Ishikawa (cell line): ENCODE data around the gene ANKRD44.

Source experiments
- CEBPB ChIP-seq: IDR thresholded peaks from 2 replicates; pipeline ENCODE4 v1.6.1; 2012
- CREB1 ChIP-seq: IDR thresholded peaks from 2 replicates; pipeline ENCODE4 v1.6.1; 2012; ENCODE audit warnings: low read depth
- EGR1 ChIP-seq: IDR thresholded peaks from 2 replicates; pipeline ENCODE4 v1.6.1; 2012
- EP300 ChIP-seq: IDR thresholded peaks from 2 replicates; pipeline ENCODE4 v1.6.1; 2012; ENCODE audit warnings: borderline replicate concordance
- FOXM1 ChIP-seq: IDR thresholded peaks from 2 replicates; pipeline ENCODE4 v1.6.1; 2012; ENCODE audit warnings: low read depth, borderline replicate concordance
- NFIC ChIP-seq: IDR thresholded peaks from 2 replicates; pipeline ENCODE4 v1.6.1; 2012
- RAD21 ChIP-seq: IDR thresholded peaks from 2 replicates; pipeline ENCODE4 v1.6.1; 2012; ENCODE audit warnings: low read depth
- TAF1 ChIP-seq: IDR thresholded peaks from 2 replicates; pipeline ENCODE4 v1.6.1; 2012; ENCODE audit warnings: low read depth, mild to moderate bottlenecking
- TCF12 ChIP-seq: IDR thresholded peaks from 2 replicates; pipeline ENCODE4 v1.6.1; 2012; ENCODE audit warnings: low read depth
- TEAD4 ChIP-seq: IDR thresholded peaks from 2 replicates; pipeline ENCODE4 v1.6.1; 2012
- YY1 ChIP-seq: IDR thresholded peaks from 2 replicates; pipeline ENCODE4 v1.6.1; 2012; ENCODE audit warnings: low read depth
- ZBTB7A ChIP-seq: IDR thresholded peaks from 2 replicates; pipeline ENCODE4 v1.6.1; 2012; ENCODE audit warnings: low read depth
- TF ChIP-seq, protein P1 (sequence below): IDR thresholded peaks from 2 replicates; pipeline ENCODE4 v1.6.1; 2012; ENCODE audit warnings: low read depth, mild to moderate bottlenecking
- TF ChIP-seq, protein P2 (sequence below): IDR thresholded peaks from 2 replicates; pipeline ENCODE4 v1.6.1; 2012
- TF ChIP-seq, protein P3 (sequence below): IDR thresholded peaks from 2 replicates; pipeline ENCODE4 v1.6.1; 2012

The ANKRD44 gene

DNA sequence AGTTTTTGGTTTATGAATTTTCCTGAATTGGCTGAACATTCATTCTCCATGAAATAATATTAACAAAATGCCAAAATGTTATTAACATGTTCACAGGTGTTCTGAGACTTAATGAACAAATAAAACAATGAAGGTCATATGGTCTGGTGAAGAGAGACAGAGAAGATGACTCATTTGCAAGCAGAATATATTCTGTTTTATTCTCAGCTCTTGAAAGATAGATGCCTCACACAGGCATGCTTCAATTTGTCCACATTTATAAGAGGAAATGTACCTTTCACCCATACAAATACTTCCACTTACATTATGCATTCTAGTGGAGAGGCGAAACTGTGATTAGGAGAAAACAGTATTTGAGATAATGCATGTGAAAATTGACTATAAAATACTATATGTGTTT, 308.7 kb downstream of the ANKRD44 start:
- TF ChIP-seq, protein P1, sequence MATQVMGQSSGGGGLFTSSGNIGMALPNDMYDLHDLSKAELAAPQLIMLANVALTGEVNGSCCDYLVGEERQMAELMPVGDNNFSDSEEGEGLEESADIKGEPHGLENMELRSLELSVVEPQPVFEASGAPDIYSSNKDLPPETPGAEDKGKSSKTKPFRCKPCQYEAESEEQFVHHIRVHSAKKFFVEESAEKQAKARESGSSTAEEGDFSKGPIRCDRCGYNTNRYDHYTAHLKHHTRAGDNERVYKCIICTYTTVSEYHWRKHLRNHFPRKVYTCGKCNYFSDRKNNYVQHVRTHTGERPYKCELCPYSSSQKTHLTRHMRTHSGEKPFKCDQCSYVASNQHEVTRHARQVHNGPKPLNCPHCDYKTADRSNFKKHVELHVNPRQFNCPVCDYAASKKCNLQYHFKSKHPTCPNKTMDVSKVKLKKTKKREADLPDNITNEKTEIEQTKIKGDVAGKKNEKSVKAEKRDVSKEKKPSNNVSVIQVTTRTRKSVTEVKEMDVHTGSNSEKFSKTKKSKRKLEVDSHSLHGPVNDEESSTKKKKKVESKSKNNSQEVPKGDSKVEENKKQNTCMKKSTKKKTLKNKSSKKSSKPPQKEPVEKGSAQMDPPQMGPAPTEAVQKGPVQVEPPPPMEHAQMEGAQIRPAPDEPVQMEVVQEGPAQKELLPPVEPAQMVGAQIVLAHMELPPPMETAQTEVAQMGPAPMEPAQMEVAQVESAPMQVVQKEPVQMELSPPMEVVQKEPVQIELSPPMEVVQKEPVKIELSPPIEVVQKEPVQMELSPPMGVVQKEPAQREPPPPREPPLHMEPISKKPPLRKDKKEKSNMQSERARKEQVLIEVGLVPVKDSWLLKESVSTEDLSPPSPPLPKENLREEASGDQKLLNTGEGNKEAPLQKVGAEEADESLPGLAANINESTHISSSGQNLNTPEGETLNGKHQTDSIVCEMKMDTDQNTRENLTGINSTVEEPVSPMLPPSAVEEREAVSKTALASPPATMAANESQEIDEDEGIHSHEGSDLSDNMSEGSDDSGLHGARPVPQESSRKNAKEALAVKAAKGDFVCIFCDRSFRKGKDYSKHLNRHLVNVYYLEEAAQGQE = no peak
- TF ChIP-seq, protein P2, sequence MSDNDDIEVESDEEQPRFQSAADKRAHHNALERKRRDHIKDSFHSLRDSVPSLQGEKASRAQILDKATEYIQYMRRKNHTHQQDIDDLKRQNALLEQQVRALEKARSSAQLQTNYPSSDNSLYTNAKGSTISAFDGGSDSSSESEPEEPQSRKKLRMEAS = no peak

DNA sequence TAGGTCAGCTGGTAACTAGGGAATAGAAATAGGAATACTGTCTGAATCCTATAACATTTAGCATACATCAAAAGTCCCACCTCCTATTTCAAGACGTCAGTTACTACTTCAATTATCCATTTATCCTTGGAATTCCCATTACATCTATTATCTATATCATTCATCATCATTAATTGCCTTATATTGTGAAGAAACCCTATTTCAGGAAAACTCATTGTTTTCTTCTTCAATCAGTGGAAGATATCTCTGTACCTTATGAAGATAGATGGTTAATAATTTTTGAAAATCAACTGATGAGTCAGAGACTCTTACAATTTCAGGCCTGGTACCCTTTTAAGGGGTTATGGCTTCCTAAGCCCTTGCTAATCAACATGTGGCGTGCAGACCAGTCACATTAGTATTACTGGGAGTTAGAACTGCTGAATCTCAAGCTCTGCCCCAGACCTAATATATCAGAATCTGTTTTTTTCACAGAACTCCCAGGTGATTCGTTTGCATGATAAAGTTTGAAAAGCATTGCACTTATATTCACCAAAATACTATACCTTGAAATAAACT, 314.7 kb downstream of the ANKRD44 start:
- TF ChIP-seq ZBTB7A (no peak), CEBPB (no peak), TAF1 (no peak), CREB1 (no peak), EGR1 (no peak)
- TF ChIP-seq, protein P3, sequence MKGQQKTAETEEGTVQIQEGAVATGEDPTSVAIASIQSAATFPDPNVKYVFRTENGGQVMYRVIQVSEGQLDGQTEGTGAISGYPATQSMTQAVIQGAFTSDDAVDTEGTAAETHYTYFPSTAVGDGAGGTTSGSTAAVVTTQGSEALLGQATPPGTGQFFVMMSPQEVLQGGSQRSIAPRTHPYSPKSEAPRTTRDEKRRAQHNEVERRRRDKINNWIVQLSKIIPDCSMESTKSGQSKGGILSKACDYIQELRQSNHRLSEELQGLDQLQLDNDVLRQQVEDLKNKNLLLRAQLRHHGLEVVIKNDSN = no peak
- TF ChIP-seq, protein P1 = no peak

DNA sequence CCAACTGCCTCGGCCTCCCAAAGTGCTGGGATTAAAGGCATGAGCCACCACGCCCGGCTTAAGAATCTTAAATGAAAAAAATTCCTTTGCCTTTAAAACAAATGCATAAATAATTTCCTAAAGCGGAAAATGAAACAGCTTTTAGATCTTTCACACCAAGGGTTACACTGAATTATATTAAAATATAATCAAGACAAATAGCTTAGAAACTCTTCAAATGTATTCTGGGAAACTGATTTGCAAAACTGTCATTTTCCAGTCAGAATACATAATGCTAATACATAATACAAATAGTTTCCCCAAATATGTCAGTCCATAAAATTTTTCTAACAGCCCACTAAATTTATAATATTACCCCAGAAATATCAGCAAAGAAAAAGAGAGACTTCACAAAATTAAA, 315.8 kb downstream of the ANKRD44 start:
- no peak for TF ChIP-seq FOXM1
- no peak for TF ChIP-seq RAD21
- no peak for TF ChIP-seq NFIC
- TF ChIP-seq TCF12 = no peak

DNA sequence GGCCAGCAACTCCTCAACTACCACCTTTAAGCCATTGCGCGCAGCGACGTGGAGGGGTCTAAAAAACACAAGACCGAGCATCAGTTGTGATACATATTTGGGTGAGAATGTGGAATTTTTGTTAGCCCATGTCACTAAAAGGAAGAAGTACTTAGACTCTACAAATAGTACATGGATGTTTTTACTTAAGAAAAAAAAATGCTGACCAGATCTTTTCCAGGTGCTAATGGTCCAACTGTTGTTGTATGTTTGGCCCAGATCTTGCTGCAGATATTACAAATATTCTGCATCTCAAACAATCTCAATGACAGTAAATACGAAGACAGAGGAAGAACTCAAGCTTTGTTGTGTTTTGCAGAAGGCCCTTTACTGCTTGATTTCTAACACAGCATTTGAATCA, 317.0 kb downstream of the ANKRD44 start:
- TF ChIP-seq TEAD4 (no peak), YY1 (no peak), CREB1 (no peak), TAF1 (no peak), TCF12 (no peak), FOXM1 (no peak), RAD21 (no peak), EGR1 (no peak), EP300 (no peak), CEBPB (no peak), NFIC (no peak)
- TF ChIP-seq, protein P1 = no peak
- TF ChIP-seq, protein P3 = no peak
- TF ChIP-seq, protein P2 = no peak

DNA sequence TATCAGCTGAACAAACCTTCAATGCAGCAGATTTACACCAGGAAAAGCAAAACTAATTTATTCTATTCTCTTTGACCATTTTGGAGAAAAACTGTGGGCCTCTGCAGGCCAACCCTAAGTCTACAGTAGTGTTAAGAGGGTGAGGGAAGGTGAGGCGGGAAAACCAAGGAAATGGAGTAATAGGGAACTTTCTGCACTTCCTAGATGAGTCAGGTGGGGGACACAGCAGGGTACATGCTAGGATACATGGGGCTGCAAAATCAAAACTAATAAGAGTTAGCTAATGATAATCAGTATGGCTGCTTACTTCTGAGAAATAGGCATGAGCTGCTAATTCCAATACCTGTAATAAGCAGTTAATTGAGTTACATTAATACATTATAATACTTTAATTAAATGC, 318.1 kb downstream of the ANKRD44 start:
- TF ChIP-seq CEBPB (no peak), TAF1 (no peak), EGR1 (no peak), TCF12 (no peak), ZBTB7A (no peak)
- TF ChIP-seq, protein P1 = no peak
- TF ChIP-seq, protein P3 = no peak
